Measurements from ENCODE around the gene IL1RAPL1. TPM values are rescaled to one million over a fixed set of nuclear protein-coding genes. Genes with fewer than 3 reads are reported as not detected.

The IL1RAPL1 gene
- total and polyA plus RNA-seq, 2 donors (not counting 3 experiments of a cell fraction or from before 2014, with no cell fraction given): 0.79 to 1.3 TPM

DNA sequence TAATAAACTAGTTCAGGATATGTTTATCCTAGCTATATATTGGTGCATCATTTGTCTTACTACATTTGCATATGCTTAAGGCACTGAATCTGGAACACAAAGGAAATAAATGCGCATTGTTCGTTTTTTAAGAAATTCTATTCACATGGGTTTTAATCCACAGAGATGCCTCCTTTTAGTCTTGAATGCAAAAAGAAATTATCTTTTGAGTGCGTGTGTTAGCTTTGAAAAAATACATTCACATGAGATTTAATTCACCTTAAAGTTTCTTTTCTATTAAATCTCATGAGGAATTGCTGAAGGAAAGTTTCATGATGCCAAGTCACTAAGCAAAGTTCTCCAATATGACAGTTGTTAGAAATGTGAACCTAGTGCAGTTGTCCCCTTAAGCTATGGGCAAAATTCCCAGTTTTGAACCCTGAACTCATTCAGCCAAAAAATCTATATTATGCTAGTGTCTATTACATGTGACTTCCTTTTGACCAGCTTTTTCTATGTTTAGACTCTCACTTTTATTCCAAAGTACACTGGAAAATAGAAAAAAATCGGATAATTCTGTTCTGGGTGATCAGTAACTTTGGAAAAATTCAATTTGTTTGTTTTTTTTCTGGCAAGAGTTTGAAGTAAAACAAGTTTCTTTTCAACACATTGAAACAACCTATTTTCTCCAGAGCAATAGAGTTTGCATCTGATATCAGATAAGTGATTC, 1201.9 kb downstream of the IL1RAPL1 start:
- dilution Hi-C loops (cut with MboI; ENCODE audit: extremely low pct_ligation_motif_present, low sequenced_read_pairs): no loop called here
- H3K9ac ChIP-seq (replicated peaks; ENCODE audit: extremely low read depth, insufficient read depth, low read length): no peak overlapping the region
- TF ChIP-seq POLR2A (IDR thresholded peaks at IDR 0.05; ENCODE audit: low read depth, low read length): no peak
- no peak for TF ChIP-seq GATA2 (IDR thresholded peaks at IDR 0.05; ENCODE audit: insufficient read depth, insufficient read length, low read depth, low read length)
- TF ChIP-seq MAX (IDR thresholded peaks at IDR 0.05; ENCODE audit: insufficient read depth, insufficient read length): no peak
- TF ChIP-seq EZH2 (IDR thresholded peaks at IDR 0.05; ENCODE audit: borderline replicate concordance, low read depth, low read length, severe bottlenecking): no peak
- no peaks in the 10 kb centered on the region for H3K36me3 ChIP-seq (ENCODE audit: control insufficient read depth in 2 of 2, extremely low read depth in 1 of 2, insufficient read depth in 2 of 2, low read length in 2 of 2)
- CTCF ChIA-PET: no interaction called here
- H4K20me1 ChIP-seq (replicated peaks; ENCODE audit: control insufficient read depth, extremely low read depth, insufficient read depth, low read length): no peaks in the 10 kb centered on the region
- no peak overlapping the region for H3K4me3 ChIP-seq (replicated peaks in 1 of 3; ENCODE audit: insufficient read depth in 1 of 3, low read depth in 1 of 3, low read length in 3 of 3)
- no peaks in the 10 kb centered on the region for H3K27me3 ChIP-seq (ENCODE audit: control insufficient read depth in 2 of 2, insufficient read depth in 2 of 2, low read length in 2 of 2)
- FAIRE-seq (no peak), DNase-seq (ENCODE audit: low read depth, low spot score) (no peak)
- no peak overlapping the region for H3K27ac ChIP-seq (ENCODE audit: insufficient read depth, low read depth, low read length)
- H3K4me2 ChIP-seq (ENCODE audit: insufficient read depth, low read length): no peak overlapping the region
- H3K79me2 ChIP-seq (ENCODE audit: control insufficient read depth, insufficient read depth, low read length): no peaks in the 10 kb centered on the region
- no TSS peak for BruUV-seq (replicated peaks)
- H3K4me1 ChIP-seq (ENCODE audit: control insufficient read depth, extremely low read depth, insufficient read depth, low read length): no peaks in the 10 kb centered on the region
- no peak overlapping the region for H2AFZ ChIP-seq (ENCODE audit: low read depth, low read length)
- POLR2A ChIA-PET: no interaction called here
- no peaks in the 10 kb centered on the region for H3K9me3 ChIP-seq (replicated peaks; ENCODE audit: control insufficient read depth, insufficient read depth, low read length)
- intact Hi-C loops (cut with micrococcal nuclease): no loop called here
- no peaks in the 10 kb centered on the region for H3K9me1 ChIP-seq (replicated peaks; ENCODE audit: control insufficient read depth, extremely low read depth, insufficient read depth, low read length)

DNA sequence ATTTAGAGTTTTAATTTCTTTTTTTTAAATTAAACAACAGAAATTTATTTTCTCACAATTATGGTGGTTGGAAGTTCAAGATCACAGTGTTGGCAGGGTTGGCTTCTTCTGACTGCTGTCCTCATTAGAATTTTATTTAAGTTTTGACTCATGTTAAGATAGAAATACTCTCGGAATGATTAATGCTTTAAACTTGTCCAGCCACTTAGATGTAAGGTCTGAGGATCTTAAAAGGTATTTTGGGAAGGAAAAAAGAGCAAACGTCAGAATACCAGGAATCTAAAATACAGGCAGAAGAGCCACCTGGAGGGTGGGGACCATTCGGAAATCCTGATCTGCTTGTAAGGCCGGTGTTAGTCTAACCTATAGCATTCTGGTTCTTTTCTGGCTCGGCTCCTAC, 1205.1 kb downstream of the IL1RAPL1 start:
- H3K4me3 ChIP-seq (replicated peaks in 1 of 3; ENCODE audit: insufficient read depth in 1 of 3, low read depth in 1 of 3, low read length in 3 of 3): no peak overlapping the region
- H3K9me3 ChIP-seq (replicated peaks; ENCODE audit: control insufficient read depth, insufficient read depth, low read length): no peaks in the 10 kb centered on the region
- no peak for DNase-seq (ENCODE audit: low read depth, low spot score)
- intact Hi-C loops (cut with micrococcal nuclease) (no loop called here), dilution Hi-C loops (cut with MboI; ENCODE audit: extremely low pct_ligation_motif_present, low sequenced_read_pairs) (no loop called here)
- H2AFZ ChIP-seq (ENCODE audit: low read depth, low read length): no peak overlapping the region
- ChIA-PET CTCF (no interaction called here), POLR2A (no interaction called here)
- no peaks in the 10 kb centered on the region for H3K79me2 ChIP-seq (ENCODE audit: control insufficient read depth, insufficient read depth, low read length)
- H3K4me1 ChIP-seq (ENCODE audit: control insufficient read depth, extremely low read depth, insufficient read depth, low read length): no peaks in the 10 kb centered on the region
- no TSS peak for BruUV-seq (replicated peaks)
- no peak for FAIRE-seq
- H3K36me3 ChIP-seq (ENCODE audit: control insufficient read depth in 2 of 2, extremely low read depth in 1 of 2, insufficient read depth in 2 of 2, low read length in 2 of 2): no peaks in the 10 kb centered on the region
- no peaks in the 10 kb centered on the region for H3K27me3 ChIP-seq (ENCODE audit: control insufficient read depth in 2 of 2, insufficient read depth in 2 of 2, low read length in 2 of 2)
- no peaks in the 10 kb centered on the region for H3K9me1 ChIP-seq (replicated peaks; ENCODE audit: control insufficient read depth, extremely low read depth, insufficient read depth, low read length)
- H3K9ac ChIP-seq (replicated peaks; ENCODE audit: extremely low read depth, insufficient read depth, low read length): no peak overlapping the region
- no peak overlapping the region for H3K27ac ChIP-seq (ENCODE audit: insufficient read depth, low read depth, low read length)
- no peak overlapping the region for H3K4me2 ChIP-seq (ENCODE audit: insufficient read depth, low read length)
- no peak for TF ChIP-seq EZH2 (IDR thresholded peaks at IDR 0.05; ENCODE audit: borderline replicate concordance, low read depth, low read length, severe bottlenecking)
- no peak for TF ChIP-seq CTCF (IDR thresholded peaks at IDR 0.05; ENCODE audit: extremely low read depth in 1 of 2, insufficient read depth in 1 of 2, low read depth in 1 of 2, low read length in 2 of 2)
- H4K20me1 ChIP-seq (replicated peaks; ENCODE audit: control insufficient read depth, extremely low read depth, insufficient read depth, low read length): no peaks in the 10 kb centered on the region

Measured in endothelial cell of umbilical vein (primary cell).